Measurements from ENCODE around the gene RPS15. TPM values are rescaled to one million over a fixed set of nuclear protein-coding genes. Genes with fewer than 3 reads are reported as not detected.
A peak's percentile ranks its signal among the peaks of the same experiment; 100 is the strongest.

The RPS15 gene
- total and polyA plus RNA-seq, 10 of the 15 experiments (the other 5 are each of a cell fraction or from before 2014, with no cell fraction given), result 559 to 3,158 (median 1,413) TPM

- POLR2A ChIA-PET, result no interaction called here
- no peak overlapping the region for H3K4me3 ChIP-seq
- CTCF ChIA-PET, result no interaction called here
These were observed 31.8 kb downstream of the RPS15 start for GRCh38 chr19:1470055-1470304.

GRCh38 chr19:1470305-1471009 lies 32.3 kb downstream of the RPS15 start:
- RAD21 ChIA-PET (ENCODE audit: unreplicated experiment), result no interaction called here

More at GRCh38 chr19:1470055-1470304, 31.8 kb downstream of the RPS15 start:
- no peak for TF ChIP-seq MYB (IDR thresholded peaks at IDR 0.05; ENCODE audit: borderline replicate concordance, low read depth, low read length)
- TF ChIP-seq POLR2A (IDR thresholded peaks at IDR 0.05; ENCODE audit: low read depth, low read length), result peak; percentile 59; the same call in 1 of the 2 replicates
- TF ChIP-seq RCOR1 (conservative IDR thresholded peaks at IDR 0.05; ENCODE audit: low read depth, low read length), result no peak
- peaks cover 10 to 27% of the 10 kb centered on the region in 2 experiments for H3K27me3 ChIP-seq (replicated peaks in 1 of 2; ENCODE audit: control insufficient read depth in 2 of 2, insufficient read depth in 2 of 2, low read length in 1 of 2)
- no peaks in the 10 kb centered on the region for H3K79me2 ChIP-seq (ENCODE audit: control insufficient read depth, insufficient read depth, low read length)
- H3K9me3 ChIP-seq (replicated peaks; ENCODE audit: control insufficient read depth, insufficient read depth, low read length), result no peaks in the 10 kb centered on the region
- no peak for ATAC-seq
- H3K36me3 ChIP-seq (ENCODE audit: control insufficient read depth in 2 of 2, insufficient read depth in 2 of 2, low read length in 1 of 2), result no peaks in the 10 kb centered on the region
- DNase-seq (ENCODE audit: low read depth, low spot score), result no peak
- SMC1A ChIA-PET (ENCODE audit: uncharacterized antibody, unreplicated experiment), result no interaction called here
- no peak for FAIRE-seq
- no peak overlapping the region for H3K9ac ChIP-seq (ENCODE audit: control insufficient read depth, insufficient read depth, low read length)
- WGBS (ENCODE audit: insufficient coverage, insufficient replicate concordance, low lambda C conversion rate, missing lambda C conversion rate), result 2% methylated on average over 21 of the region's 22 CpGs
- RAD21 ChIA-PET (ENCODE audit: unreplicated experiment), result no interaction called here
- intact Hi-C loops (cut with micrococcal nuclease; ENCODE audit: unreplicated experiment), result no loop called here
- peaks cover 7% of the 10 kb centered on the region for H3K4me1 ChIP-seq (ENCODE audit: control insufficient read depth, insufficient read depth, low read length)
- H4K20me1 ChIP-seq (ENCODE audit: control insufficient read depth, insufficient read depth), result peaks cover 7% of the 10 kb centered on the region
- in situ Hi-C loops (cut with MboI), result no loop called here
- H3K4me2 ChIP-seq (ENCODE audit: control insufficient read depth, insufficient read depth), result peak overlapping the region; percentile 33; the same call in 1 of the 2 replicates
- BruUV-seq (replicated peaks), result no TSS peak
- H2AFZ ChIP-seq (ENCODE audit: control insufficient read depth, low read depth, low read length), result no peak overlapping the region
- H3K27ac ChIP-seq (ENCODE audit: control insufficient read depth, insufficient read depth), result no peak overlapping the region

More at GRCh38 chr19:1470305-1471009, 32.3 kb downstream of the RPS15 start:
- Histone ChIP-seq H3K4me1 (ENCODE audit: control insufficient read depth, insufficient read depth, low read length) (peaks cover 7% of the 10 kb centered on the region), H2AFZ (ENCODE audit: control insufficient read depth, low read depth, low read length) (no peak overlapping the region), H3K4me2 (ENCODE audit: control insufficient read depth, insufficient read depth) (peak overlapping the region; percentile 33; the same call in 1 of the 2 replicates), H3K9ac (ENCODE audit: control insufficient read depth, insufficient read depth, low read length) (no peak overlapping the region), H3K4me3 (no peak overlapping the region; the same call in 1 of the 2 replicates), H3K9me3 (replicated peaks; ENCODE audit: control insufficient read depth, insufficient read depth, low read length) (no peaks in the 10 kb centered on the region), H3K36me3 (ENCODE audit: control insufficient read depth in 2 of 2, insufficient read depth in 2 of 2, low read length in 1 of 2) (no peaks in the 10 kb centered on the region), H3K79me2 (ENCODE audit: control insufficient read depth, insufficient read depth, low read length) (no peaks in the 10 kb centered on the region), H4K20me1 (ENCODE audit: control insufficient read depth, insufficient read depth) (peaks cover 7% of the 10 kb centered on the region), H3K27ac (ENCODE audit: control insufficient read depth, insufficient read depth) (no peak overlapping the region), H3K27me3 (replicated peaks in 1 of 2; ENCODE audit: control insufficient read depth in 2 of 2, insufficient read depth in 2 of 2, low read length in 1 of 2) (peaks cover 10 to 27% of the 10 kb centered on the region in 2 experiments)
- no peak for DNase-seq (ENCODE audit: low read depth, low spot score)
- 9% methylated on average over 58 of the region's 67 CpGs for WGBS (ENCODE audit: insufficient coverage, insufficient replicate concordance, low lambda C conversion rate, missing lambda C conversion rate)
- FAIRE-seq, result no peak
- ChIA-PET POLR2A (no interaction called here), SMC1A (ENCODE audit: uncharacterized antibody, unreplicated experiment) (no interaction called here), CTCF (no interaction called here)
- no TSS peak for BruUV-seq (replicated peaks)
- in situ Hi-C loops (cut with MboI) (no loop called here), intact Hi-C loops (cut with micrococcal nuclease; ENCODE audit: unreplicated experiment) (no loop called here)
- no peak for TF ChIP-seq CBFB (IDR thresholded peaks at IDR 0.05; ENCODE audit: low read depth)
- TF ChIP-seq POLR2A (IDR thresholded peaks at IDR 0.05; ENCODE audit: low read depth, low read length), result 0 out of 2 replicates have a peak, but pooled peaks have one; percentile 23
- peak; percentile 55 for ATAC-seq
